NCI-H1092 (cell line): Measurements from ENCODE around the gene PYGO1.
"Not testable (repeated sequence)": the region's sequence is repeated elsewhere in the genome, so short reads cannot be mapped to it uniquely, and the experiment has no call there.

Source experiments
- DNase-seq: peaks from one replicate; lab custom pipeline; 2025; lab: John Stamatoyannopoulos, UW

Gene PYGO1

GRCh38 chr15:55564347-55565145, 23.6 kb downstream of the PYGO1 start:
- no peak for DNase-seq

DNA sequence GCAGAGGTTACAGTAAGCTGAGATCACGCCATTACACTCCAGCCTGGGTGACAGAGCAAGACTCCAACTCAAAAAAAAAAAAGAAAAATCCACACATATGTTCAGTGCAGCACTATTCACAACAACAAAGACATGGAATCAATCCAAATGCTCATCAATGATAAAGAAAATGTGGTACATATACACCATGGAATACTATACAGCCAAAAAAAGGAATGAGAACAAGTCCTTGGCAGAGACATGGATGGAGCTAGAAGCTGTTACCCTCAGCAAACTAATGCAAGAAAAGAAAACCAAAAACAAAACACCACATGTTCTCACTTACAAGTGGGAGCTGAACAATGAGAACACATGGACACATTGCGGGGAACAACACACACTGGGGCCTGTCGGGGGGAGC, 25.5 kb downstream of the PYGO1 start:
- no peak for DNase-seq

- DNase-seq: no peak
These were observed 33.1 kb downstream of the PYGO1 start for GRCh38 chr15:55555089-55555488.

DNA sequence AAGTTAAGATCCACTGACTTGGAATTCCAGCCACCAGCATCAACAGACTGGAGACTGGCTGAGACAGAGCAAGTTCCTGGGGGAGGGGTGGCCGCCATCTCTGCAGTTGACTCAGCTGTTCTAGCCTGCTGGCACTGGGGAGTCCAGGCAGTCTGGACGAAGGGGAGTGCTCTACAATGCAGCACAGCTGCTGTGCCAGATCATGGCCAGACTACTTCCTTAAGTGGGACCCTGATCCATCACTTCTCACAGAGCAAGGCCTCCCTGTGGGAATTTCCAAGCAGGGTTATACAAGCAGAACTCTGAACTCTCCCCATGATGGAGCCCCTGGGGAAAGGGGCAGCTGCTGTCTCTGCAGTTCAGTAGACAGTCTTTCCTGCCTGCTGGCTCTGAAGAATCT, 35.2 kb downstream of the PYGO1 start:
- DNase-seq: no peak

GRCh38 chr15:55552451-55552850, 35.7 kb downstream of the PYGO1 start:
- no peak for DNase-seq

- DNase-seq: no peak
These were observed 38.8 kb downstream of the PYGO1 start for GRCh38 chr15:55549305-55549704.

GRCh38 chr15:55546718-55547117, 41.4 kb downstream of the PYGO1 start:
- no peak for DNase-seq

- DNase-seq: no peak
These were observed 52.7 kb downstream of the PYGO1 start for GRCh38 chr15:55535436-55535835.

DNA sequence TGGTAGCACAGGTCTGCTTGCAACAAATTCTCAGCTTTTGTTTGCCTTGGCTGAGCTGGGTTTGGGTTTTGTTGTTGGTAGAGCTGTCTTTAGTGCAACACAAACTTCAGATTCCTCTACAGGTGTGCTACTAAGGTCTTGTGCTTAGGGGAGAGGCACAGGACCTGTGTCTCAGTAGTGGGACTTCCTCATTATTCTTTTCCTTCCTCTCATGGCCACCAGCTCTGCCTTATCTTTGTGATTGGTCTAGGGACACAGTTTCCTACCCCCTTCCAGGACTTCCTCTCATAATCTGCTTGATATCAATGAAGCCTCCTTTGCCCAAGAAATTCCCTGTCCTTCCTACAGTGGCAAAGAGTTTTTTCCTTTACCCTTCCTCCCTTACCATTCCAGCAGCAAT, 55.2 kb downstream of the PYGO1 start:
- no peak for DNase-seq

DNA sequence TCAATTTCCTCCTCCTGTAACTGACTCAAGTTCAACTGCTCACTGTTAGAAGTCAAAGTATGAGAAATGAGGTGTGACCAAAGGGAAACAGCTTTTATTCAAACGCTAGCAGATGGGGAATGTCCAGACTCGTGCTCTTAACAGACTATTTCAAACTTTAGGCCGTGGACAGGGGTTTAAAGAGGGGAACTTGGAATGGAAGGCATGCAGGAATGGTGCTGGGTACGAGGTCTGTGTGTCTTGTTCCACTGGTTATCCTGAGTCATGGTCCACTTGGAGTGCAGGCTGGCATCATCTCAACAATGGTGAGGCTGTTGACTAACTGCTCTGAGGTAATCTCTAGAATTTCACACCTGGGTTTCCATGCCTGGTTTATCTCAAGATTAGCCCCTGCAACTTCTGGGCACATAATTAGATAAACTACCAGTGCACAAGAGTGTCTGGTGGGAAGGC, 57.3 kb downstream of the PYGO1 start:
- no peak for DNase-seq

- no peak for DNase-seq
These were observed 59.3 kb downstream of the PYGO1 start for GRCh38 chr15:55528812-55529211.

- no peak for DNase-seq
These were observed 61.0 kb downstream of the PYGO1 start for GRCh38 chr15:55527150-55527549.

GRCh38 chr15:55526559-55527036, 61.5 kb downstream of the PYGO1 start:
- DNase-seq: peak; percentile 4

DNA sequence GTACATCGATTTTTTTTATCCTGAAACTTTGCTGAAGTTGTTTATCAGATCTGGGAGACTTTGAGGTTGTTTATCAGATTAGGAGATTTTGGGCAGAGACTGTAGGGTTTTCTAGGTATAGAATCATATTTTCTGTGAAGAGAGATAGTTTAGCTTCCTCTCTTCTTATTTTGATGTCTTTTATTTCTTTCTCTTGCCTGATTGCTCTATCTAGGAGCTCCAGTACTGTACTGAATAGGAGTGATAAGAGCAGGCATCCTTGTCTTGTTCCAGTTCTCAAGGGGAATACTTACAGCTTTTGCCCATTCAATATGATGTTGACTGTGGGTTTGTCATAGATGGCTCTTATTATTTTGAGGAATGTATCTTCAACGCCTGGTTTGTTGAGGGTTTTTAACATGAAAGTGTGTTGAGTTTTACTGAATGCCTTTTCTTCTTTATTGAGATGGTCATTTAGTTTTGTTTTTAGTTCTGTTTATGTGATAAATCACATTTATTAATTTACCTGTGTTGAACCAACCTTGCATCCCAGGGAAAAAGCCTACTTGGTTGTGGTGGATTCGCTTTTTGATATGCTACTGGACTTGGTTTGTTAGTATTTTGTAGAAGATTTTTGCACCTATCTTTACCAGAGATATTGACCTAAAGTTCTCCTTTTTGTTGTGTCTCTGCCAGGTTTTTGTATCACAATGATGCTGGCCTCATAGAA, 65.2 kb downstream of the PYGO1 start:
- no peak for DNase-seq

- no peak for DNase-seq
These were observed 69.5 kb downstream of the PYGO1 start for GRCh38 chr15:55518641-55519040.

GRCh38 chr15:55518009-55518408, 70.1 kb downstream of the PYGO1 start:
- DNase-seq: no peak

- no peak for DNase-seq
These were observed 72.0 kb downstream of the PYGO1 start for GRCh38 chr15:55515991-55516776.

DNA sequence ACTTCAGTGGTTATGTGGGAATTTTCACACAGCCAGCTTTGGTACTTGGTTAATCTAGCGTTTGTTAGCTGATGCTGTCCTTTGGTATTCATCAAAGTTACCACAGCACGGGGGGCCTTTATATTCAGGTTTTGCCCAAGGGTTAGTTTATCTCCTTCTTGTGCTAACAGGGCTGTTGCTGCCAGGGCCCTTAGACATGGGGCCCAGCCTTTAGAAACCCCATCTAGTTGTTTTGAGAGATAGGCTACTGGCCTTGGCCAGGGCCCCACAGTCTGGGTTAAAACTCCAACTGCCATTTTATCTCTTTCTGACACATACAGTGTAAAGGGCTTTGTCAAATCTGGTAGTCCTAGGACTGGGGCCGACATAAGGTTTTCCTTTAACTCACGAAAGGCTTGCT, 72.7 kb downstream of the PYGO1 start:
- no peak for DNase-seq

DNA sequence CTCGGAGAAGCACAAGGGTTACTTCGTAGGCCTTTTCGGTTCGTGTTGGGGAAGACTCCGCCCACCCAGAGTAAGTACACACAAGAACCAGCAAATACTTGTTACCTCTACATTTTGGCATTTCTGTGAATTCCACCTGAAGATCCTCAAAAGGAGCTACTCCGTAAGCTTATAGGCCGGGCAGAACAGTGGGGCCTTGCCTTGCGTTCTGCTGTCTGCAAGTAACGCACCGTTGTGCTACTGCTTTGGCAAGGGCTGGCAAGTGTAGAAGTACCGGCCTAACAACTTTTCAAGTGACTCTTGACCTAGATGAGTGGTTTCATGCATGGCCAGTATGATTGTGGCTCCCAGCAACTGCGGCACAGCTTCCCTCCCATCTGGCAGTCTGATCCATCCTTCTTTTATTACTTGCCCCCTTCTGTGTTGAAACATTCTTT, 73.7 kb downstream of the PYGO1 start:
- no peak for DNase-seq

- DNase-seq: not testable (repeated sequence)
These were observed 74.3 kb downstream of the PYGO1 start for GRCh38 chr15:55513621-55514413.

GRCh38 chr15:55513152-55513551, 75.0 kb downstream of the PYGO1 start:
- DNase-seq: no peak

GRCh38 chr15:55507567-55507966, 80.6 kb downstream of the PYGO1 start:
- no peak for DNase-seq
